Thyroid gland (tissue), 4 donors: Measurements from ENCODE around the gene PLA2G4A.

Experiments used
- CTCF ChIP-seq, 6 experiments: fragments of 200-600 bp in 3 of 6; fragments of 450-650 bp in 3 of 6; sonication (generic) in 3 of 6; IDR thresholded peaks; one replicate each; pipeline ENCODE4 v1.5.1; 2016 to 2019; ENCODE audit warnings: antibody characterized with exemption in 6 of 6, mild to moderate bottlenecking in 2 of 6, inconsistent platforms in 1 of 6, moderate library complexity in 1 of 6
- POLR2A ChIP-seq, 2 donors: fragments of 450-650 bp; IDR thresholded peaks; one replicate each; pipeline ENCODE4 v1.6.1; 2017; ENCODE audit warnings: antibody characterized with exemption in 2 of 2, mild to moderate bottlenecking in 2 of 2, moderate library complexity in 1 of 2

GRCh38 chr1:186930238-186930637 is 101.5 kb downstream of the PLA2G4A start:
- TF ChIP-seq CTCF (IDR thresholded peaks at IDR 0.05) (no peak), POLR2A (IDR thresholded peaks at IDR 0.05) (no peak)
